ENCODE data around the gene UTS2R.

UTS2R gene

GRCh38 chr17:82414548-82415281, 43.1 kb downstream of the UTS2R start:
- no peak overlapping the region for H3K4me3 ChIP-seq (ENCODE audit: low read length)
- DNase-seq (ENCODE audit: low read depth), result peak; percentile 65
- TF ChIP-seq, protein P1, sequence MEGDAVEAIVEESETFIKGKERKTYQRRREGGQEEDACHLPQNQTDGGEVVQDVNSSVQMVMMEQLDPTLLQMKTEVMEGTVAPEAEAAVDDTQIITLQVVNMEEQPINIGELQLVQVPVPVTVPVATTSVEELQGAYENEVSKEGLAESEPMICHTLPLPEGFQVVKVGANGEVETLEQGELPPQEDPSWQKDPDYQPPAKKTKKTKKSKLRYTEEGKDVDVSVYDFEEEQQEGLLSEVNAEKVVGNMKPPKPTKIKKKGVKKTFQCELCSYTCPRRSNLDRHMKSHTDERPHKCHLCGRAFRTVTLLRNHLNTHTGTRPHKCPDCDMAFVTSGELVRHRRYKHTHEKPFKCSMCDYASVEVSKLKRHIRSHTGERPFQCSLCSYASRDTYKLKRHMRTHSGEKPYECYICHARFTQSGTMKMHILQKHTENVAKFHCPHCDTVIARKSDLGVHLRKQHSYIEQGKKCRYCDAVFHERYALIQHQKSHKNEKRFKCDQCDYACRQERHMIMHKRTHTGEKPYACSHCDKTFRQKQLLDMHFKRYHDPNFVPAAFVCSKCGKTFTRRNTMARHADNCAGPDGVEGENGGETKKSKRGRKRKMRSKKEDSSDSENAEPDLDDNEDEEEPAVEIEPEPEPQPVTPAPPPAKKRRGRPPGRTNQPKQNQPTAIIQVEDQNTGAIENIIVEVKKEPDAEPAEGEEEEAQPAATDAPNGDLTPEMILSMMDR (conservative IDR thresholded peaks at IDR 0.05; ENCODE audit: low read length), result peak; percentile 73

GRCh38 chr17:82415336-82415735, 43.8 kb downstream of the UTS2R start:
- no peak overlapping the region for H3K4me3 ChIP-seq (ENCODE audit: low read length)
- DNase-seq (ENCODE audit: low read depth), result no peak
- TF ChIP-seq, protein P1 (conservative IDR thresholded peaks at IDR 0.05; ENCODE audit: low read length), result no peak

DNA sequence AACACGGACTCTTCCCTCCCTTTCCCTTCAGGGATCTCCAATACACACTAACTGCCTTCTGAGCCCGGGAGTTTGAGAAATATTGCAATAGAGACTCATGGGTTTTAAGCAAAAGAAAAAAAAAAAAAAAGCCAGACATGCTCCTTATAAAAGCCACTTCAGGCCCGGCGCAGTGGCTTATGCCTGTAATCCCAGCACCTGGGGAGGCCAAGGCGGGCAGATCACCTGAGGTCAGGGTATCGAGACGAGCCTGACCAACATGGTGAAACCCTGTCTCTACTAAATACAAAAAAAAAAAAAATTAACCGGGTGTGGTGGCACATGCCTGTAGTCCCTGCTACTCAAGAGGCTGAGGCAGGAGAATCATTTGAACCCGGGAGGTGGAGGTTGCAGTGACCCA, 44.2 kb downstream of the UTS2R start:
- TF ChIP-seq, protein P1 (conservative IDR thresholded peaks at IDR 0.05; ENCODE audit: low read length), result no peak
- H3K4me3 ChIP-seq (ENCODE audit: low read length), result no peak overlapping the region
- DNase-seq (ENCODE audit: low read depth), result no peak

GRCh38 chr17:82416264-82416663, 44.7 kb downstream of the UTS2R start:
- DNase-seq (ENCODE audit: low read depth), result no peak
- H3K4me3 ChIP-seq (ENCODE audit: low read length), result no peak overlapping the region
- TF ChIP-seq, protein P1 (conservative IDR thresholded peaks at IDR 0.05; ENCODE audit: low read length), result no peak

GRCh38 chr17:82416771-82417170, 45.2 kb downstream of the UTS2R start:
- DNase-seq (ENCODE audit: low read depth), result no peak
- TF ChIP-seq, protein P1 (conservative IDR thresholded peaks at IDR 0.05; ENCODE audit: low read length), result 0 out of 2 replicates have a peak, but pooled peaks have one; percentile 15
- no peak overlapping the region for H3K4me3 ChIP-seq (ENCODE audit: low read length)

DNA sequence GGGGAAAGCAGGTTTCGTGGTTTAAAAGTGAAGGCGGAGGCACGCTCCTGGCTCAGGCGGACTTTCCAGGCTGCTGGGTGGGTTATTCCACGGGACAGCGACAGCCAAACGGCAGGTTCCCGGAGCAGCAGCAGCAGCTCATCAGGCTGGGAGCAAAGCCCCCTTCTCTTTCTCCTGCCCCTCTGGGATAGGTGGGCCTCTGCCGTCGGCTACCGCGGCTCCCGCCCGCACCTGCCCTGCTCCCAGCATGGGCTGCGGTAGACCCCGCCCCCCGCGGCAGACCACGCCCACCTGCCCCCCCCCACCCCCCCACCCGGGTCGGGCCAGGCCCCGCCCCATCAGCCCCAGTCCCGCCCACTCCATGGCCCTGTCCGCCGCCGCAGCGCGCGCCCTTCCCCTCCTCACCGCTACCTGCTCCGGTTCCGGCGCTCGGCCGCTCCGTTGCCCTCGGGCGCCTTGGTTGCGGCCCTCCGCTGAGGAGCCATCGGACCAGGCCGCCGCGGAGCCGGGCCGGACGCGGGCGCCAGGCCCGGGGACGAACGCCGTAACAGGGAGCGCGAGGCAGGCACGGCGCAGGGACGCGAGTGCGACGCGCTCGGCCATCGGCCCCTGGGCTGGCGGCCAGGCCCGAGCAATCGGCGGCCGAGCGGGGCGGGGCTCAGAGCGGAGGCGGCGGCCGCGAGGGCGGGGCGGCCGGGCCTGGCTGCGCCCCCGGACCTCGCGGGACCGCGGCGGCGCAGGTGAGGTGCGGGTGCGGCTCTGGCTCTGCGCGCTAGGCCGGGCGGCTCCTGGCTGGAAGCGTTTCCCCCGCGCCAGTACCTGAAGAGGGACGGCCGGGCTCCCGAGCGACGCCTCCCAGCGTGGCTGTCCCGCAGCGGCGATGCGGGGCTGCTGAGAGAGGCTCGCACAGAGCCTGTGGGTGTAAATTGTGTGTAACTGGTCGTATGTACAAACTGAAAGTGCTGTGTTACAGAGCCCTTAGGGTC, 46.7 kb downstream of the UTS2R start, which contains the start of the genes HEXD and OGFOD3:
TSS of gene HEXD (plus strand) at position 347 of the 986 bp plus-strand sequence. CDS start 1,453 bp downstream, outside the sequence.
TSS of gene OGFOD3 (minus strand) at position 586 of the 986 bp plus-strand sequence. CDS start at position 485, 101 bp downstream.
- TF ChIP-seq, protein P1 (conservative IDR thresholded peaks at IDR 0.05; ENCODE audit: low read length), result no peak
- peak; percentile 75 for DNase-seq (ENCODE audit: low read depth)
- peak within 1 kb of the TSS; percentile 77 for H3K4me3 ChIP-seq (ENCODE audit: low read length)
